Effector memory CD8-positive, alpha-beta T cell (primary cell): ENCODE data around the gene DCC.

Experiments
- ATAC-seq: fragments of 150-1000 bp; cut with Tn5 transposase; replicated peaks from 2 replicates; pipeline ENCODE4 v1.10.0; 2021; ENCODE audit warnings: mild to moderate bottlenecking, moderate library complexity
- DNase-seq, 3 experiments: peaks; one replicate each; pipeline ENCODE4 v3.0.0; 2021
- H3K27ac Mint-ChIP-seq, 2 donors: one replicate each; pipeline ENCODE4 v1.8.0; 2022; ENCODE audit warnings: mild to moderate bottlenecking in 2 of 2, mixed read lengths in 2 of 2, moderate library complexity in 2 of 2
- H3K27me3 Mint-ChIP-seq, 2 donors: one replicate each; pipeline ENCODE4 v1.8.0; 2022; ENCODE audit warnings: mixed read lengths in 2 of 2
- H3K36me3 Mint-ChIP-seq: one replicate; pipeline ENCODE4 v1.8.0; 2022; ENCODE audit warnings: mild to moderate bottlenecking, moderate library complexity, mixed read lengths; ENCODE audit not compliant: insufficient read depth
- H3K4me1 Mint-ChIP-seq, 2 donors: one replicate each; pipeline ENCODE4 v1.8.0; 2022; ENCODE audit warnings: low read depth in 2 of 2, mixed read lengths in 2 of 2
- H3K4me3 Mint-ChIP-seq, 2 donors: one replicate each; pipeline ENCODE4 v1.8.0; 2022; ENCODE audit warnings: mild to moderate bottlenecking in 2 of 2, mixed read lengths in 2 of 2, moderate library complexity in 2 of 2
- H3K9me3 Mint-ChIP-seq, 2 donors: one replicate each; pipeline ENCODE4 v1.8.0; 2022; ENCODE audit warnings: mixed read lengths in 2 of 2
- total RNA-seq, 9 experiments: gene quantifications; one replicate each; lab custom pipeline; 2026; lab: John Stamatoyannopoulos, UW

DCC gene, protein sequence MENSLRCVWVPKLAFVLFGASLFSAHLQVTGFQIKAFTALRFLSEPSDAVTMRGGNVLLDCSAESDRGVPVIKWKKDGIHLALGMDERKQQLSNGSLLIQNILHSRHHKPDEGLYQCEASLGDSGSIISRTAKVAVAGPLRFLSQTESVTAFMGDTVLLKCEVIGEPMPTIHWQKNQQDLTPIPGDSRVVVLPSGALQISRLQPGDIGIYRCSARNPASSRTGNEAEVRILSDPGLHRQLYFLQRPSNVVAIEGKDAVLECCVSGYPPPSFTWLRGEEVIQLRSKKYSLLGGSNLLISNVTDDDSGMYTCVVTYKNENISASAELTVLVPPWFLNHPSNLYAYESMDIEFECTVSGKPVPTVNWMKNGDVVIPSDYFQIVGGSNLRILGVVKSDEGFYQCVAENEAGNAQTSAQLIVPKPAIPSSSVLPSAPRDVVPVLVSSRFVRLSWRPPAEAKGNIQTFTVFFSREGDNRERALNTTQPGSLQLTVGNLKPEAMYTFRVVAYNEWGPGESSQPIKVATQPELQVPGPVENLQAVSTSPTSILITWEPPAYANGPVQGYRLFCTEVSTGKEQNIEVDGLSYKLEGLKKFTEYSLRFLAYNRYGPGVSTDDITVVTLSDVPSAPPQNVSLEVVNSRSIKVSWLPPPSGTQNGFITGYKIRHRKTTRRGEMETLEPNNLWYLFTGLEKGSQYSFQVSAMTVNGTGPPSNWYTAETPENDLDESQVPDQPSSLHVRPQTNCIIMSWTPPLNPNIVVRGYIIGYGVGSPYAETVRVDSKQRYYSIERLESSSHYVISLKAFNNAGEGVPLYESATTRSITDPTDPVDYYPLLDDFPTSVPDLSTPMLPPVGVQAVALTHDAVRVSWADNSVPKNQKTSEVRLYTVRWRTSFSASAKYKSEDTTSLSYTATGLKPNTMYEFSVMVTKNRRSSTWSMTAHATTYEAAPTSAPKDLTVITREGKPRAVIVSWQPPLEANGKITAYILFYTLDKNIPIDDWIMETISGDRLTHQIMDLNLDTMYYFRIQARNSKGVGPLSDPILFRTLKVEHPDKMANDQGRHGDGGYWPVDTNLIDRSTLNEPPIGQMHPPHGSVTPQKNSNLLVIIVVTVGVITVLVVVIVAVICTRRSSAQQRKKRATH (N-terminal part only)
- 0 to 0.17 (median 0) reads per million in 9 experiments for total RNA-seq

DNA sequence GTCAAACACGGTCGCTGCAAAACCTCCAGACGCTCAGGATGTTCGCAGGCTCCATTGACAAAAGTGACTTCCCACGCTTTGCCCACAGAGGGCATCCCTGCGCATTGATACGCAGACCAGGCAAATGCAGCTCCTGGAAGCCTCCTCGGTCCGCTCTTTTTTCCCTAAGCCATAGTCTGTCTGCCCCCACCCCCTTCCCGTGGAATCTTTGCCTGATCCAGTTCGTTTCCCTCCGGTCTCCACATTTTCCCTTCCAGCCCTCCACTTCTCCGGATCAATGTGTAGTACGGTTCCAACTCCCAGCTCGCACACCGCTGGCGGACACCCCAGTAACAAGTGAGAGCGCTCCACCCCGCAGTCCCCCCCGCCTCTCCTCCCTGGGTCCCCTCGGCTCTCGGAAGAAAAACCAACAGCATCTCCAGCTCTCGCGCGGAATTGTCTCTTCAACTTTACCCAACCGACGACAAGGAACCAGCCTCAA lies at the start of gene DCC:
TSS of gene DCC (plus strand) at position 307 of the 481 bp plus-strand sequence. CDS start 591 bp downstream, outside the sequence.
- no peak for ATAC-seq
- no peak for DNase-seq
- Mint-ChIP-seq H3K27me3 (peaks cover 0 to 22% of the 10 kb centered on the region in 2 donors), H3K27ac (no peak within 1 kb of the TSS), H3K36me3 (no peaks in the 10 kb centered on the region), H3K9me3 (peaks cover 9 to 35% of the 10 kb centered on the region in 2 donors), H3K4me1 (no peaks in the 10 kb centered on the region), H3K4me3 (no peak within 1 kb of the TSS)

DNA sequence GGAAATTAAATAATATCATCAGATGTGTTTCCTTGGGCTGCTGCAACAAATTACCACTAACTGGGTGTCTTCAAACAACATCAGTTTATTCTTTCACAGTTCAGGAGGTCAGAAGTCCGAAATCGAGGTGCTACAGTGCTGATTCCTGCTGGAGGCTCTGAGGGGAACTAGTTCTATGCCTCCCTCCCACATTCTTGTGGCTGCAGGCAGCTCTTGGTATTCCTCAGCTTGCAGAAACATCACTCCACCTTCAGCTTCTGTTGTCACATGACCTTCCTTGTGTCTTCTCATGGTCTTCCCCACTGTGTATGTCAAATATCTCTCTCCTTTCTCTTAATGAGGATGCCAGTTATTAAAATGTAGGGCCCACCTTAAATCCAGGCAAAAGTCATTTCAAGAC lies 29.3 kb upstream of the DCC start:
- H3K4me1 Mint-ChIP-seq, result no peaks in the 10 kb centered on the region
- no peak for ATAC-seq
- no peaks in the 10 kb centered on the region for H3K27me3 Mint-ChIP-seq
- H3K36me3 Mint-ChIP-seq, result no peaks in the 10 kb centered on the region
- no peak for DNase-seq
- H3K27ac Mint-ChIP-seq, result no peak overlapping the region
- no peak overlapping the region for H3K4me3 Mint-ChIP-seq
- H3K9me3 Mint-ChIP-seq, result peaks cover 7 to 12% of the 10 kb centered on the region in 2 donors

DNA sequence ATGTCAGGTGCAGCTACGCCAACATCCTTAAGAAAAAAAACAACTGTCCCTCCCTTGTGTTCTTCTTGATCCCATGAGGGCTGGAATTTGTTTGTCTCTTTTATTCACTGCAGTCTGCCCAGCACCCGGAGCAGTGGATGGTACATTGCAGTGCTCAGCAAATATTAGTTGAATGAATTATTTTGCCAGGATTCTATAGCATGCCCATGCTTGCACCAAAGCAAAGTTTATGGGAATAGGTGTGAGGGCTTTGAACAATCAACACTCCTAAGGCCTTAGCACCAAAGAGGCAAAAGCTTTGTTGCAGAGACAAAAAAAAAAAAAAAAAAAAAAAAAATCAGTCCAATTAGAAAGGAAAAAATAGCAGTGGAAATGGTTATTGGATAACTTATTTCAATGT lies 28.7 kb upstream of the DCC start:
- no peaks in the 10 kb centered on the region for H3K36me3 Mint-ChIP-seq
- H3K27ac Mint-ChIP-seq, result no peak overlapping the region
- no peak overlapping the region for H3K4me3 Mint-ChIP-seq
- no peaks in the 10 kb centered on the region for H3K4me1 Mint-ChIP-seq
- DNase-seq (no peak), ATAC-seq (no peak)
- no peaks in the 10 kb centered on the region for H3K27me3 Mint-ChIP-seq
- H3K9me3 Mint-ChIP-seq, result peaks cover 7 to 12% of the 10 kb centered on the region in 2 donors

DNA sequence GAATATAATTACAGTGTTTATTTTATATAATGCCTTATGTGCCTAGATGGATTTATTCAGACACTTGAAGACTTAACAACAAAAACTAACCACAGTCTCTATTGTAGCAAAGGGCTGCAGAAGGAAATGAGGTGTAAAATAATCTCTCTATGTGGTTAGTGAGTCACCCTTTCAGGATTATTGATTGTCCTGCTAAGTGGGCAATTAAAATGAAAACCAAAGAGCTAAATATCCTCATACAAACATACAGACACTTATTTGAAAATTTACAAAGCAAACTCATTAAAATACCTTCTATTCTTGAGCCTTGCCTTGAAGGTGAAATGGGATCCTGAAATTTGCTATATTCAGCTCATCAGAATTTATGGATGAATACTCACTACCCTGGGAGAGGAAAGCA lies 27.7 kb upstream of the DCC start:
- Mint-ChIP-seq H3K36me3 (no peaks in the 10 kb centered on the region), H3K4me3 (no peak overlapping the region), H3K27ac (no peak overlapping the region), H3K9me3 (peaks cover 0 to 12% of the 10 kb centered on the region in 2 donors), H3K27me3 (no peaks in the 10 kb centered on the region), H3K4me1 (no peaks in the 10 kb centered on the region)
- DNase-seq (no peak), ATAC-seq (no peak)

DNA sequence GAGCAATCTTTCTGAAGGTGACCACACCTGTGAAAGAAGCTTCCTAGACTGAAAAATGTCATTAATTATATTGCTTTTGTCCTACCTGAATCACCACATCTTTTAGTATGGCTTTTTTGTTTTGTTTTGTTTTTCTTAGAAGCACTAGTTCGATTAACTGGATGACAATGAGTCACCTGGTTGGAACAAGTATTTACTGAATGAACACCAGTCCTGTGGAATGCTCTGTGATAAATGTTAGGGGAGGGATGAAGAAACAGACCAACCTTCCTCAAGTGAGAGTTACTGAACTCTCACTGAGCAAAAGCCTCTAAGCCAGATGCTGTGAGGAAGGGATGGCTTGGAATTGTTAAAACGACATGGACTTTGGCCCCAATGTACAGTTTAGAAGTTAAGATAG lies 26.8 kb upstream of the DCC start:
- H3K27me3 Mint-ChIP-seq, result no peaks in the 10 kb centered on the region
- ATAC-seq, result no peak
- H3K27ac Mint-ChIP-seq, result no peak overlapping the region
- no peak for DNase-seq
- H3K4me3 Mint-ChIP-seq, result no peak overlapping the region
- H3K36me3 Mint-ChIP-seq, result no peaks in the 10 kb centered on the region
- H3K4me1 Mint-ChIP-seq, result no peaks in the 10 kb centered on the region
- H3K9me3 Mint-ChIP-seq, result peaks cover 0 to 10% of the 10 kb centered on the region in 2 donors

DNA sequence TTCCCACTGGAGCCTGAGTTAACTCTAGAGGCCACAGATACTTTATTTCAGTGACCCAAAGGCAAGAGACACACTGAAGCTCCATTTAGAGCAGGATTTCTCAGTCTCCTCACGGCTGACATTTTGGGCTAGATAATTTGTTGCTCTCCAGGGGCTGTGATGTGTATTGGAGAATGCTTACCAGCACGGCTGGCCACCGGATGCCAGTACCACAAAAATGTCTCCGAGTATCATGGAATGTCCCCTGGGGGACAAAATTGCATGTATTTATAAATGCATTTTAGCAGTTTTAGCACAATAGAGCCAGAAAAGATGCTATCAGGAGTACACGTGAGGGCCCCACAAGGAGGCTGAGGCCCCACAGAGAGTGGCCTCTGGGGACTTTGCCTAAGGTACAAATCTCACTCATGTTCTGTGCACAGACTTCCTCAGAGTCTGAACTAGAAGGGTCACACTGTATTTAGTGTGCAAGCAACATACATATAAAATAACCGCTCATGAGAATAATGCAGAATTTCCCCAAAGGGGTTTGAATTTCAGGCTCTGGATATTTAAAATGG lies 20.5 kb upstream of the DCC start:
- Mint-ChIP-seq H3K4me3 (no peak overlapping the region), H3K27me3 (no peaks in the 10 kb centered on the region), H3K27ac (no peak overlapping the region), H3K4me1 (no peaks in the 10 kb centered on the region), H3K36me3 (no peaks in the 10 kb centered on the region), H3K9me3 (peaks cover 0 to 5% of the 10 kb centered on the region in 2 donors)
- DNase-seq, result no peak
- no peak for ATAC-seq

DNA sequence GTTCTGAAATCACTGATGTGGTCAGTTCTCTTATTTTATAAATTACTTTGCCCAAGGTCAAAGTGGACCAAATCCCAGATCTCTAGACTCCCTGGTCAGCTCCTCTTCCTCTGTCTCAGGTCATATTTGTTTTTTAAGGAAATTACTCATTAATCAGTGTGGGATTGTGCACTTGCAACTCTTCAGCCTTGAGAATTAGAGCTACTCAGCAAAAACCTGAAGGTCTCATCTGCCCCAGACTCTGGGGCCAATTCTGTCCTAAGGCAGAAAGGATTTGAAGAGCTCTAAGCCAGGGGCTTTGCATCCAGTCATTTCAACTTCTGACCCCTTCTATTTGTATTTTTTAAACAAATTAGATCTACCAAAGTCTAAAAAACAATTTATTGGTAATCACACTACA lies 17.7 kb upstream of the DCC start:
- Mint-ChIP-seq H3K4me1 (no peaks in the 10 kb centered on the region), H3K36me3 (no peaks in the 10 kb centered on the region), H3K27me3 (no peaks in the 10 kb centered on the region), H3K27ac (no peak overlapping the region), H3K9me3 (peaks cover 0 to 5% of the 10 kb centered on the region in 2 donors), H3K4me3 (no peak overlapping the region)
- ATAC-seq, result no peak
- no peak for DNase-seq

DNA sequence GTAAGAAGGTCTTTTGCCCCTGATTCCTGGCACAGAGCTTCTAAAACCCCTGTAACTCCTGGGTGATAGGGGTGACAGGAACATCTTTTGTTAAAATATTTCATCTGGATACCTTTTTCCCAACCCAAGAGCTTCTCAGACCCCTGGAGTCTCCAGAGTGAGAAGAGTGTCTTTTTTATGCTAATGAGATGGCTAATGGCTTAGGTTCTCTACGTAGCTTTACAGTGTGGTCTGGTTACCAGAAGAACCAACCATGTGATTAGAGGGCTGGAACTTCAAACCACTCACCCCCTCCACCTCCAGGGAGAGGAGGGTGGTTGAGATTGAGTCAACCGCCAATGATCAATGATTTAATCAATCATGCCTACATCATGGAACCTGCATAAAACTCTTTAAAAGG lies 16.2 kb upstream of the DCC start:
- ATAC-seq, result no peak
- Mint-ChIP-seq H3K36me3 (no peaks in the 10 kb centered on the region), H3K9me3 (peaks cover 0 to 5% of the 10 kb centered on the region in 2 donors), H3K4me1 (no peaks in the 10 kb centered on the region), H3K27me3 (no peaks in the 10 kb centered on the region), H3K4me3 (no peak overlapping the region), H3K27ac (no peak overlapping the region)
- no peak for DNase-seq

DNA sequence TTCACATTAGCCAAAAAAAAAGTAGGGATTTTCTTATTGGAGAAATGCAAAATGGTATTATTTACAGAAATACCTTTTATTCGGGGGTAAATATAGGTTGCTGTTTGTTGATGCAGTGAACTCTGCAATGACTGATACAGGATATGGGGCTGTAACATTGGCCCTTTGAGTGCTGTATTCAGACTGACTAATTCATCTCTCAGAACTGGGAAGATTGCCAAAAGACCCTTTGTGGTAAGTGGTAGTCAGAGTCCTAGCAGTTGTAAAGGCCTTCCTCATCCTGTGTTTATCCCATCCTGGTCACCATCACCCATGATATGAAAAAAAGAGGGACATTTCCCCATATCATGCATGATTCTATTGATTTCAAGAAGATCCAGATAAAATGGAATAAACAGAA lies 14.0 kb upstream of the DCC start:
- H3K4me3 Mint-ChIP-seq, result no peak overlapping the region
- H3K27ac Mint-ChIP-seq, result no peak overlapping the region
- H3K9me3 Mint-ChIP-seq, result peaks cover 0 to 7% of the 10 kb centered on the region in 2 donors
- no peaks in the 10 kb centered on the region for H3K36me3 Mint-ChIP-seq
- ATAC-seq (no peak), DNase-seq (no peak)
- H3K27me3 Mint-ChIP-seq, result no peaks in the 10 kb centered on the region
- H3K4me1 Mint-ChIP-seq, result no peaks in the 10 kb centered on the region

DNA sequence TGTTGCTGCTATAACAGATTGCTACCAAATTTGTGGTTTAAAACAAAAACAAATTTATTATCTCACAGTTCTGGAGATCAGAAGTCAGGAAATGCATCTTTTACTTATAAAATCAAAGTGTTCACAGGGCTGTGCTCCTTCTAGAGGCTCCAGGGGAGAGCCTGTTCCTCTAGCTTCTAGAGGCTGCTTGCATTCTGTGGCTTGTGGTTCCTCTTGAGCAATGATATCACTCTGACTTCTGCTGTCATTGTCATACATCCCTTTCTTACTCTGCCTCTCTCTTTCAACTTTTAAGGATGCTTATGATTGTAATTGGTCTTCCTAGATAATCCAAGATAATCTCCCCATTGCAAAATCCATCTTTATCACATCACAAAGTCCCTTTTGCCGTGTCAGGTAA lies 6.1 kb upstream of the DCC start:
- Mint-ChIP-seq H3K27ac (no peak overlapping the region), H3K36me3 (no peaks in the 10 kb centered on the region), H3K4me1 (no peaks in the 10 kb centered on the region), H3K4me3 (no peak overlapping the region), H3K9me3 (peaks cover 9 to 19% of the 10 kb centered on the region in 2 donors), H3K27me3 (no peaks in the 10 kb centered on the region)
- ATAC-seq (no peak), DNase-seq (no peak)

DNA sequence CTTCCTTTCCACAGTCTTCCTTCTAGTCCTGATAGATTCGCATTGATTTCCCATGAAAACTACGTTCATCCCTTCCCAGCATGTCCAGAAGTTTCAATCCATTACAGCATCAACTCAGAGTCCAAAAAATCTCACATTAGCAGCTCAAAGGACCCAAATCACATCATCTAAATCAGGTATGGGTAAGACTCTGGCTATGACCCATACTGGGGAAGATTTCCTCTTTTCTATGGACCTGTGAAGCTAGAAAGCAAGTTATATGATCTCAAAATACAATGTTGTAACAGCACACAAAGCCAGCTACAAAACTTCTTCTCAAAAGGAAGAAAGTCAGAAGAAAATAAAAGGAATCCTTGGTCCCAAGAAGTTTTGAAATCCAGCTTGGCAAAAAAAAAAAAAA lies 5.7 kb upstream of the DCC start:
- H3K36me3 Mint-ChIP-seq, result no peaks in the 10 kb centered on the region
- H3K27me3 Mint-ChIP-seq, result no peaks in the 10 kb centered on the region
- H3K27ac Mint-ChIP-seq, result no peak overlapping the region
- no peak for DNase-seq
- ATAC-seq, result no peak
- no peaks in the 10 kb centered on the region for H3K4me1 Mint-ChIP-seq
- peaks cover 6 to 19% of the 10 kb centered on the region in 2 donors for H3K9me3 Mint-ChIP-seq
- no peak overlapping the region for H3K4me3 Mint-ChIP-seq

DNA sequence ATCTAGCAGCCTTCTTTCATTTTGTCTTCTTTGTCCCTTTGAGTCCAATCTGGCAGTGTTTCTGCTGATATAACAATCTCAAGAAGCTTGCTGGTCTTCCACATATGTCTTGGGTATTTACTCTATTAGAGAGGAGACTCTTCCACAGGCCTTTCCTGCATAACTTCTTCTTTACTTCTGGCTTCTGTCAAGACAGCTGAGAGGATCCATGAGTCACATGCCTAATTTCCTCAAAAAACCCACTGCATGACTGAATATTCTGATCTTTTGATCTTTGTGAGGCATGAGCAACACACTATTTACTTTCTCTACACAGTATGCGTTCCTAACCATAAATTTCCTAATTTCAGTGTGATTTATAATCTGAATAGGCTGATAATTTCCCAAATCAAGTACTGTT lies 5.1 kb upstream of the DCC start:
- H3K4me1 Mint-ChIP-seq, result no peaks in the 10 kb centered on the region
- DNase-seq, result no peak

DNA sequence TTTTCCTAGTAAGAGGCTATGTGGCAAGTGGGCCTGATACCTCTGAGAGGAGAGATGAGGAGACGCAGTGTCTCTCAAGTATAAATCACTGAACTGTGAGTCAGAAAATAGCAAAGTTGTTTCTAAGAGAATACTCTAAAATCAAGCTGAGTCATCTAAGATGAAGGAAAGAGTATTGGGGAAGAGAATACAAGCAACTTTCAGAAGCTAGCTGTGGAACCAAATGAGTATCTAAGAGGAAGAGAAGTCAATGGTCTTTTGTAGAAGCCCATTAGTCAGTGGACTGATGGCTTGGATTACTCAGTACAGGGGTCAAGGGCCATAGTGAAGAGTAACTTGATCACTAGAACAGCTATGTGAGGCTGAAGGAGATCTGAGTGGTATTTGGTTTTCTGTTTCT lies 2.7 kb upstream of the DCC start:
- DNase-seq (no peak), ATAC-seq (no peak)
- H3K27me3 Mint-ChIP-seq, result peaks cover 0 to 22% of the 10 kb centered on the region in 2 donors
- no peaks in the 10 kb centered on the region for H3K4me1 Mint-ChIP-seq
- H3K27ac Mint-ChIP-seq, result no peak overlapping the region
- H3K4me3 Mint-ChIP-seq, result no peak overlapping the region
- peaks cover 9 to 35% of the 10 kb centered on the region in 2 donors for H3K9me3 Mint-ChIP-seq
- no peaks in the 10 kb centered on the region for H3K36me3 Mint-ChIP-seq

More for the DNA sequence above, 5.1 kb upstream of the DCC start:
- Mint-ChIP-seq H3K9me3 (peaks cover 6 to 19% of the 10 kb centered on the region in 2 donors), H3K27ac (no peak overlapping the region), H3K27me3 (peaks cover 0 to 2% of the 10 kb centered on the region in 2 donors), H3K36me3 (no peaks in the 10 kb centered on the region), H3K4me3 (no peak overlapping the region)
- no peak for ATAC-seq
